Measurements from ENCODE around the gene FANCE.
A peak's percentile ranks its signal among the peaks of the same experiment; 100 is the strongest.

FANCE gene

DNA sequence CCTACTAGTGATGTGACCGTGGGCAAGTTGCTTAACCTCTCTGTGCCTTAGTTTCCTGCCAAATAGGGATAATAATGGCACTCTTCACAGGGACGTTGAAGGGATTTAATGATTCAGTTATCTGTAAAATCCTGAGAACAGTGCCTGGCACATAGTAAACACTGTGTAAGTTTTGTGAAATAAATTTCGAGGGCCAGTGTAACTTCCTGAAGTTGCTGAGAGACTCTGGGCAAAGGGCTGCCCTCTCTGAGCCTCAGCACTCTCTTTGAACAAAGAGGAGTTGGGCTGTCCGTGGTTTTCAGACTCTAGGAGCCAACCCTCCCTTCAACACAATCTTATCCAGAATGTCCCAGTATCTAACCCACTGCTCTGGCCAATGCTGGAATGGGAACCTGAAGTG lies 47.2 kb downstream of the FANCE start:
- H3K27me3 ChIP-seq (ENCODE audit: insufficient read depth, poor library complexity, severe bottlenecking), result no peaks in the 10 kb centered on the region
- H3K9me3 ChIP-seq (ENCODE audit: severe bottlenecking), result no peaks in the 10 kb centered on the region
- no peak for ATAC-seq (ENCODE audit: low read depth)
- TF ChIP-seq, protein P1, sequence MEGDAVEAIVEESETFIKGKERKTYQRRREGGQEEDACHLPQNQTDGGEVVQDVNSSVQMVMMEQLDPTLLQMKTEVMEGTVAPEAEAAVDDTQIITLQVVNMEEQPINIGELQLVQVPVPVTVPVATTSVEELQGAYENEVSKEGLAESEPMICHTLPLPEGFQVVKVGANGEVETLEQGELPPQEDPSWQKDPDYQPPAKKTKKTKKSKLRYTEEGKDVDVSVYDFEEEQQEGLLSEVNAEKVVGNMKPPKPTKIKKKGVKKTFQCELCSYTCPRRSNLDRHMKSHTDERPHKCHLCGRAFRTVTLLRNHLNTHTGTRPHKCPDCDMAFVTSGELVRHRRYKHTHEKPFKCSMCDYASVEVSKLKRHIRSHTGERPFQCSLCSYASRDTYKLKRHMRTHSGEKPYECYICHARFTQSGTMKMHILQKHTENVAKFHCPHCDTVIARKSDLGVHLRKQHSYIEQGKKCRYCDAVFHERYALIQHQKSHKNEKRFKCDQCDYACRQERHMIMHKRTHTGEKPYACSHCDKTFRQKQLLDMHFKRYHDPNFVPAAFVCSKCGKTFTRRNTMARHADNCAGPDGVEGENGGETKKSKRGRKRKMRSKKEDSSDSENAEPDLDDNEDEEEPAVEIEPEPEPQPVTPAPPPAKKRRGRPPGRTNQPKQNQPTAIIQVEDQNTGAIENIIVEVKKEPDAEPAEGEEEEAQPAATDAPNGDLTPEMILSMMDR (IDR thresholded peaks at IDR 0.05; ENCODE audit: poor library complexity, severe bottlenecking), result no peak
- no peak for DNase-seq (ENCODE audit: low spot score)
- no peak overlapping the region for H3K27ac ChIP-seq (ENCODE audit: poor library complexity, severe bottlenecking)
- no peaks in the 10 kb centered on the region for H3K36me3 ChIP-seq (ENCODE audit: low read depth)
- H3K4me1 ChIP-seq (ENCODE audit: insufficient read depth, poor library complexity, severe bottlenecking), result no peaks in the 10 kb centered on the region
- no peak overlapping the region for H3K4me3 ChIP-seq (ENCODE audit: severe bottlenecking)

DNA sequence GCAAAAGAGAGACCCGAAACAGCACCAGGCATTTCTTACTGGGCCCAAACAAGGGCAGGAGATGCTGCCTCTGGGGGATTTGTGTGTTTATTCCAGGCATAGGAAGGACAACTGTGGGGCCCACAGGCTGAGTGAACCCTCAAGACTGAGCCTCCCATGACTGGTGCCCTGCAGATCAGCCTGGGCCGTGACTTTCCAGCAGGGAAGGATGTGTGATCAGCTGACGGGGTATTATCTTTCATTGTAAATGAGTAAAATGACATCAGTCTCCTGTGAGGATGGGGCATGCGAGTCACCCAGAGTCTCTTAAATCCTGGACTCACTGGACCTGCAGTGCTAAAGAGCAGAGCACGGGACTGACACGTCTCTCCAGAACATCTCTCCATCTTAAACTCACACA lies 48.6 kb downstream of the FANCE start:
- DNase-seq (ENCODE audit: low spot score), result no peak
- TF ChIP-seq, protein P1 (IDR thresholded peaks at IDR 0.05; ENCODE audit: poor library complexity, severe bottlenecking), result no peak
- Histone ChIP-seq H3K27me3 (ENCODE audit: insufficient read depth, poor library complexity, severe bottlenecking) (no peaks in the 10 kb centered on the region), H3K4me3 (ENCODE audit: severe bottlenecking) (no peak overlapping the region), H3K4me1 (ENCODE audit: insufficient read depth, poor library complexity, severe bottlenecking) (no peaks in the 10 kb centered on the region), H3K36me3 (ENCODE audit: low read depth) (no peaks in the 10 kb centered on the region), H3K27ac (ENCODE audit: poor library complexity, severe bottlenecking) (no peak overlapping the region), H3K9me3 (ENCODE audit: severe bottlenecking) (no peaks in the 10 kb centered on the region)
- peak; percentile 20; the same call in 2 of the 3 replicates for ATAC-seq (ENCODE audit: low read depth)

DNA sequence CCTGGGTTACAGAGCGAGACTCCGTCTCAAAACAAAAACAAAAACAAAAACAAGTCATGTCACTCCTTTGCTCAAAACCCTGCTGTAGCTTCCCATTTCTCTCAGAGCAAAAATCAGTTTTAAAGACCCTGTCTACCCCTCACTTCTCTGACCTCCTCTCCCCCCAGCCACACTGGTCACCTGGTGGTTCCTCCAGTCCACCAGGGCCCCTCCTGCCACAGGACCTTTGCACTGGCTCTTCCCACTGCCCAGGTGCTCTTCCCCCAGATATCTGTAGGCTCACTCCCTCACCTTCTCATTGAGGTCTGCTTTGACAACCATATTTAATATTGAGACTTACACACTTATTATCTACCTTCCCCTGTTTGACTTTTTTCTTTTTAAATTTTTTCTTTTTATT lies 49.6 kb downstream of the FANCE start:
- Histone ChIP-seq H3K27me3 (ENCODE audit: insufficient read depth, poor library complexity, severe bottlenecking) (no peaks in the 10 kb centered on the region), H3K36me3 (ENCODE audit: low read depth) (no peaks in the 10 kb centered on the region), H3K9me3 (ENCODE audit: severe bottlenecking) (no peaks in the 10 kb centered on the region), H3K27ac (ENCODE audit: poor library complexity, severe bottlenecking) (no peak overlapping the region), H3K4me3 (ENCODE audit: severe bottlenecking) (no peak overlapping the region), H3K4me1 (ENCODE audit: insufficient read depth, poor library complexity, severe bottlenecking) (no peaks in the 10 kb centered on the region)
- DNase-seq (ENCODE audit: low spot score), result no peak
- TF ChIP-seq, protein P1 (IDR thresholded peaks at IDR 0.05; ENCODE audit: poor library complexity, severe bottlenecking), result no peak
- no peak for ATAC-seq (ENCODE audit: low read depth)

DNA sequence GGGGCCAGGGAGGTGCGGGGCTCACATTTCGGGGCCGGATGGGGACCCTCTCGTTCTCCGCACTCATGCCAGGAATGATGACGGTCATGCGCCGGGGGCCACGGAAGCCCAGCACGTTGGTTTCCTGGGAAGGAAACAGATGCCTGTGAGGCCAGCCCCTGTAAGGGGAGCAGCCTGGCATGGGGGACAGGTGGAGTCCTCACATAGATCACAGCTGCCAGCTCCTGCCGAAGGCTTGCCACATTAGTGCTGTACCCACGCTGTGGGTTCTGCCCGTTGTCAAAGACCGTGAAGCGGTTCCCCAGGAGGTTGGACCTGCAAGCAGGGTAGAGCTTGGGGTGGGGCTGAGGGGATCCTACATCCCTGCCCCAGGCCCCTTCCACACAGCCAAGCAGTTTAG lies 51.4 kb downstream of the FANCE start:
- TF ChIP-seq, protein P1 (IDR thresholded peaks at IDR 0.05; ENCODE audit: poor library complexity, severe bottlenecking), result no peak
- Histone ChIP-seq H3K4me3 (ENCODE audit: severe bottlenecking) (no peak overlapping the region), H3K27ac (ENCODE audit: poor library complexity, severe bottlenecking) (no peak overlapping the region), H3K36me3 (ENCODE audit: low read depth) (no peaks in the 10 kb centered on the region), H3K4me1 (ENCODE audit: insufficient read depth, poor library complexity, severe bottlenecking) (no peaks in the 10 kb centered on the region), H3K27me3 (ENCODE audit: insufficient read depth, poor library complexity, severe bottlenecking) (no peaks in the 10 kb centered on the region), H3K9me3 (ENCODE audit: severe bottlenecking) (no peaks in the 10 kb centered on the region)
- no peak for ATAC-seq (ENCODE audit: low read depth)
- no peak for DNase-seq (ENCODE audit: low spot score)

DNA sequence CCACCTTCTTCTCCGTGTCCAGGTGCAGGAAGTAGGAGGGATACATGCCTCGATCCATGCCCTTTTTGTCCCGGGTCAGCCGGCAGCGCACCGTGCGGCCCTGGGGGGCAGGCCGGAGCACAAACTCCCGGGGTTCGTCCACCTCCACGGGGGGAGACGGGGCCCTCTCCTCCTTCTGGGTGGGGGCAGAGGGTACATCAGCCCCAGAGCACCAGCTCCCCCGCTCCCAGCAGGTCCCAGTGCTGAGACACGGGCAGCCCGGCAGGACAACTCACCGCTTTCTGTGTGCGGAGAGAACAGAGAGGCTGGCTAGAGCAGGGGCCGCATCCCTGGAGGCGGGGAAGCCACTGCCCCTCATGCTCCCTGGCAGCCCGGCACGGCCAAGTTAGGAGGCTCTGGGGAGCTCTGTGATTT lies 53.9 kb downstream of the FANCE start:
- Histone ChIP-seq H3K36me3 (ENCODE audit: low read depth) (no peaks in the 10 kb centered on the region), H3K9me3 (ENCODE audit: severe bottlenecking) (no peaks in the 10 kb centered on the region), H3K27me3 (ENCODE audit: insufficient read depth, poor library complexity, severe bottlenecking) (no peaks in the 10 kb centered on the region), H3K4me3 (ENCODE audit: severe bottlenecking) (no peak overlapping the region), H3K4me1 (ENCODE audit: insufficient read depth, poor library complexity, severe bottlenecking) (no peaks in the 10 kb centered on the region), H3K27ac (ENCODE audit: poor library complexity, severe bottlenecking) (no peak overlapping the region)
- DNase-seq (ENCODE audit: low spot score) (no peak), ATAC-seq (ENCODE audit: low read depth) (no peak)
- TF ChIP-seq, protein P1 (IDR thresholded peaks at IDR 0.05; ENCODE audit: poor library complexity, severe bottlenecking), result no peak
